Bone marrow (tissue), 2 donors: ENCODE data around the gene CYP19A1.
A peak's percentile ranks its signal among the peaks of the same experiment; 100 is the strongest.

Experiments used
- DNase-seq, 2 donors: peaks; one replicate each; lab custom pipeline; 2025; lab: John Stamatoyannopoulos, UW

Gene CYP19A1

GRCh38 chr15:51325167-51325566 lies 13.2 kb downstream of the CYP19A1 start:
- DNase-seq = no peak

- DNase-seq = no peak
These were observed 14.6 kb downstream of the CYP19A1 start for GRCh38 chr15:51323749-51324148.

GRCh38 chr15:51322621-51323296 lies 15.6 kb downstream of the CYP19A1 start:
- DNase-seq = peak in 1 of 2 donors; percentile 14

GRCh38 chr15:51321316-51321715 lies 17.1 kb downstream of the CYP19A1 start:
- DNase-seq = no peak

- no peak for DNase-seq
These were observed 17.6 kb downstream of the CYP19A1 start for GRCh38 chr15:51320843-51321242.

GRCh38 chr15:51319539-51319938 lies 18.9 kb downstream of the CYP19A1 start:
- no peak for DNase-seq

GRCh38 chr15:51318382-51319150 lies 19.8 kb downstream of the CYP19A1 start:
- DNase-seq = no peak

- no peak for DNase-seq
These were observed 21.8 kb downstream of the CYP19A1 start for GRCh38 chr15:51316636-51317035.

GRCh38 chr15:51315726-51316125 lies 22.7 kb downstream of the CYP19A1 start:
- no peak for DNase-seq

- DNase-seq = no peak
These were observed 23.7 kb downstream of the CYP19A1 start for GRCh38 chr15:51314391-51315337.

GRCh38 chr15:51313644-51314280 lies 24.6 kb downstream of the CYP19A1 start:
- no peak for DNase-seq

- no peak for DNase-seq
These were observed 25.4 kb downstream of the CYP19A1 start for GRCh38 chr15:51313074-51313393.

- no peak for DNase-seq
These were observed 26.0 kb downstream of the CYP19A1 start for GRCh38 chr15:51312166-51313073.

- no peak for DNase-seq
These were observed 26.9 kb downstream of the CYP19A1 start for GRCh38 chr15:51311510-51311909.

- DNase-seq = no peak
These were observed 28.3 kb downstream of the CYP19A1 start for GRCh38 chr15:51310064-51310463.

GRCh38 chr15:51307811-51308210 lies 30.6 kb downstream of the CYP19A1 start:
- no peak for DNase-seq

GRCh38 chr15:51307325-51307724 lies 31.1 kb downstream of the CYP19A1 start:
- no peak for DNase-seq

- no peak for DNase-seq
These were observed 34.9 kb downstream of the CYP19A1 start for GRCh38 chr15:51303462-51303980.

- DNase-seq = no peak
These were observed 35.9 kb downstream of the CYP19A1 start for GRCh38 chr15:51302480-51302879.

GRCh38 chr15:51299187-51300015 lies 39.0 kb downstream of the CYP19A1 start:
- DNase-seq = no peak
